ENCODE measurements around the gene TRAP1. TPM values are rescaled to one million over a fixed set of nuclear protein-coding genes. Genes with fewer than 3 reads are reported as not detected.
"Not testable (repeated sequence)": the region's sequence is repeated elsewhere in the genome, so short reads cannot be mapped to it uniquely, and the experiment has no call there.

Gene TRAP1
- total RNA-seq, 1 donor from 2014 or later, result 67.0 TPM

DNA sequence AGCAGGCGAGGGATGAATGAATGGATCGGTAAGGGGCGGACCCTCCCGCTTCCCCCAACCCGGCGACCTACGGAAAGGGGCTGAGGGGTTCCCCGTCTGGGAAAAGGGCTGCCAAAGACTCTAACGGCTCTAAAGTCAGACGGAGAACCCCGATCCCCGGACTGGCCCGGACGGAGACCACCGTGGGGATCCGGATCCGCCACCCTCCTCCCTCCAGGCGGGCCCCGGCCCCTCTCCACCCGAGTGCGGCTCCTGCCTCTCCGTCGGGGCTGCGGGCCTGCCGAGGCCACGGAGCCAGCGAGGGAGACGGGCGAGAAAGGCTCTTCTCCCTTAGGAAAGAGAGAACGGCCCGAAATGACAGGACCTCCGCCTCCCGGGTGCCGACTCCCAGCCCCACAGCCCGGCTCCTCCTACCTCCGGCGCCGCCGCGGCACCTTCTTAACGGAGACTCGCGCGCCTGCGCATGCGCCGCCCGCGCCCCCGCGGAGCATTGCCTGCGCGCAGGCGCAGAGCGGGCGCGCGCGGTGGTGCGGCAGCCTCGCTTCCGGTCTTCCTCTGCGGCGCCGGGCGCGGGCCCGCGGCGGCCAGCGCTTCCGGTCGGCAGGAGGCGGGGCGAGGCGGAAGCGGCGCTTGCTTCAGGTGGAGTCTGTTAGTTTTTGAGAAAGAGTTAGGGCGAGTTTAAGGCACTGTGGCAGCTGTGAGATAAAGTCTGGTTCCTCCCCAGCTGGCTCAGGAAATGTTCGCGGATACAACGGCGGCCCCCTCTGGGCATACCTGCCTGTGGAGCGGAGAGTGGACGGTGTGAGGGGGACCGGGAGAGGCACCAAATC is 106.0 kb downstream of the TRAP1 start, which contains the start of gene SLX4:
Gene SLX4 (minus strand): TSS at position 461 of the 830 bp plus-strand sequence. CDS start 2,642 bp downstream, outside the sequence.
- intact Hi-C loops (cut with DNase I), result no loop called here

DNA sequence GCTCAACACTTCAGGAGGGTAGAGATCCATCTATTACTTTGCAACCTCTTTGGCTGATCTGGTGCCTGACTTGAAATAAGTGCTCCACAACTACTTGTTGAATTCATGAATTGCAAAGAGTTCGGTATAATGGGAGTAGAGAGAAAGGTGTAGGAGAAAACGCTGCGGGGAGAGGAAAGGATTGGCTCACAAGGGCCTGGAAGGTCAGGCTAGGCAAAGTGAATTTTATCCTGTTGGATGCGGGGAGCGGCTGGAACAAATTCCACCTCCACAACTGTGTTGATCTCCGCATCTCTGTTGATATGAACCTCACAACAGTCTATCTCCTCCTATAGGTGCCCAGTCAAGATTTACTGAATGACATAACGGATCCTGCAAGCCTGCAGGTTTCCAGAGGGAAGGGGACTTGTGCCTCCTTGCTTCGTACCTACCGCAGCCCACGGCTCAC is 106.6 kb downstream of the TRAP1 start:
- TF ChIP-seq, protein P1, sequence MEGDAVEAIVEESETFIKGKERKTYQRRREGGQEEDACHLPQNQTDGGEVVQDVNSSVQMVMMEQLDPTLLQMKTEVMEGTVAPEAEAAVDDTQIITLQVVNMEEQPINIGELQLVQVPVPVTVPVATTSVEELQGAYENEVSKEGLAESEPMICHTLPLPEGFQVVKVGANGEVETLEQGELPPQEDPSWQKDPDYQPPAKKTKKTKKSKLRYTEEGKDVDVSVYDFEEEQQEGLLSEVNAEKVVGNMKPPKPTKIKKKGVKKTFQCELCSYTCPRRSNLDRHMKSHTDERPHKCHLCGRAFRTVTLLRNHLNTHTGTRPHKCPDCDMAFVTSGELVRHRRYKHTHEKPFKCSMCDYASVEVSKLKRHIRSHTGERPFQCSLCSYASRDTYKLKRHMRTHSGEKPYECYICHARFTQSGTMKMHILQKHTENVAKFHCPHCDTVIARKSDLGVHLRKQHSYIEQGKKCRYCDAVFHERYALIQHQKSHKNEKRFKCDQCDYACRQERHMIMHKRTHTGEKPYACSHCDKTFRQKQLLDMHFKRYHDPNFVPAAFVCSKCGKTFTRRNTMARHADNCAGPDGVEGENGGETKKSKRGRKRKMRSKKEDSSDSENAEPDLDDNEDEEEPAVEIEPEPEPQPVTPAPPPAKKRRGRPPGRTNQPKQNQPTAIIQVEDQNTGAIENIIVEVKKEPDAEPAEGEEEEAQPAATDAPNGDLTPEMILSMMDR (IDR thresholded peaks at IDR 0.05), result no peak
- intact Hi-C loops (cut with DNase I), result no loop called here
- Histone ChIP-seq H3K36me3 (peaks cover 7% of the 10 kb centered on the region), H3K27me3 (no peaks in the 10 kb centered on the region), H3K27ac (peak overlapping the region; percentile 86), H3K9me3 (no peaks in the 10 kb centered on the region), H3K4me1 (peaks cover 12% of the 10 kb centered on the region), H3K4me3 (peak overlapping the region; percentile 100)
- ATAC-seq (no peak), DNase-seq (no peak)

More for the DNA sequence above, 106.0 kb downstream of the TRAP1 start, which contains the start of gene SLX4:
- H3K36me3 ChIP-seq, result peaks cover 2% of the 10 kb centered on the region
- peaks cover 12% of the 10 kb centered on the region for H3K4me1 ChIP-seq
- peak within 1 kb of the TSS; percentile 100 for H3K4me3 ChIP-seq
- no peaks in the 10 kb centered on the region for H3K9me3 ChIP-seq
- no peaks in the 10 kb centered on the region for H3K27me3 ChIP-seq
- peak within 1 kb of the TSS; percentile 86 for H3K27ac ChIP-seq
- peak; percentile 96 for DNase-seq
- ATAC-seq, result peak; percentile 98
- TF ChIP-seq, protein P1 (IDR thresholded peaks at IDR 0.05), result no peak

DNA sequence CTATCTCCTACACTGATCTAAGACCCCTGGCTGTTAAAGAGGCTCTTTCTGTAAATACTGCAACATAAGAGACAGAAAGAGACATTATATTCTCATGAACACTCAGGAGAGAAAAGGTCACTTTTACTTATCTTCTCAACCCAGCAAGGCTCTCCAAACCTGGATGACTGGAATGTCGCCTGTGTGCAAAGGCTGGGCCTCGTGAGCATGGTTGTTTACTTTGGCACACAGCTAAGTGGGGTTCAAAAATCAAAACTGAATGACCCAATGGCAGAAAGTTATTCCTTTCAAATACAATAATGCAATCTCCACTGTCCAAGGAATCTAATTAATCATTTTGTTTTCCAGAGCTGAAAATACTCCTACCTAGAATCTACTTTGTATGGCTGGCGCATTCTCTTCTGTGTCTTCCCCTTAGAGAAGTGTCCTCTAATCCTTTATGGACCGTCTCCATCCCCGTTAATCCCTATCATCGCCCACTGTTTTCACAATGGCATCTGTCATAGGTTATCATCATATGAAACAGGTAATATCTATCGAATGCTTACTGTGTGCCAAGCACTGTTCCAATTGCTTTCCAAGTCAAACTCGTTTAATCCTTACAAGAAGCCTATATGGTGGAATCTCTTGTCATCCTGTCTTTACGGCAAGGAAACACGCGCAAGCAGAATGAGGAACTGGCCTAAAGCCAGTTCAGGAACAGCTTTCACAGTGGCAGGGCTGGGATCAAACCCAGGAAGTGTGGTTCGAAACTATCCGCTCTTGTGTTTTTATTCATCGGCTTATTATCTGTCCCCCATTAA is 107.2 kb downstream of the TRAP1 start:
- no peaks in the 10 kb centered on the region for H3K9me3 ChIP-seq
- H3K4me3 ChIP-seq, result peak overlapping the region; percentile 100
- DNase-seq, result no peak
- H3K27me3 ChIP-seq, result no peaks in the 10 kb centered on the region
- intact Hi-C loops (cut with DNase I), result no loop called here
- TF ChIP-seq, protein P1 (IDR thresholded peaks at IDR 0.05), result no peak
- no peak for ATAC-seq
- no peak overlapping the region for H3K27ac ChIP-seq
- peaks cover 12% of the 10 kb centered on the region for H3K4me1 ChIP-seq
- H3K36me3 ChIP-seq, result peaks cover 7% of the 10 kb centered on the region

DNA sequence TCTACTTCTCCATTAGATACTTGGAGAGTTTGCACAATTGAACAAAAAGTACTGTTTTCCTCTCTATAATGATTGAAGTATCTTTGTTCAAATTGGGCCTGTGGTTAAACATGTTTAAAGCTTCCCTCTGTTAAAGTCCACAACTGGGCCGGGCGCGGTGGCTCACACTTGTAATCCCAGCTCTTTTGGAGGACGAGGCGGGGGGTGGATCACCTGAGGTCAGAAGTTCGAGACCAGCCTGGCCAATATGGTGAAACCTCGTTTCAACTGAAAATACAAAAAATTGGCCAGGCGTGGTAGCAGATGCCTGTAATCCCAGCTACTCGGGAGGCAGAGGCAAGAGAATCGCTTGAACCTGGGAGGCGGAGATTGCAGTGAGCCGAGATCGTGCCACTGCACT is 108.3 kb downstream of the TRAP1 start:
- ATAC-seq; H3K9me3 ChIP-seq; H3K36me3 ChIP-seq; H3K27me3 ChIP-seq; H3K4me3 ChIP-seq; intact Hi-C loops (cut with DNase I); DNase-seq; H3K27ac ChIP-seq: not testable (repeated sequence)
- H3K4me1 ChIP-seq, result peaks cover 12% of the 10 kb centered on the region

DNA sequence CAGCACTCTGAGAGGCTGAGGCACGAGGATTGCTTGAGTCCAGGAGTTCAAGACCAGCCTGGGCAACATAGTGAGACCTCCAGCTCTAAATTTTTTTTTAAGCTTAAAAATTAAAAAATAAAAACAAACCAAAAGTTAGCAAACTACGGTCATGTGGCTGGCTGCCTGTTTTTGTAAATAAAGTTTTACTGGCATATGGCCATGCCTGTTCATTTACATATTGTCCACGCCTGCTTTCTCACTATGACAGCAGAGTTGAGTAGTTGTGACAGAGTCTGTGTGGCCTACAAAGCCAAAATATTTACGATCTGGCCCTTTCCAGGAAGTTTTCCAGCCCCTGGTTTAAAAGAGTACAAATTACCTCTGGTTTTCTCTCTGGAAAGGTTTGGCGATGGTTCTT is 109.3 kb downstream of the TRAP1 start:
- no peaks in the 10 kb centered on the region for H3K27me3 ChIP-seq
- peaks cover 7% of the 10 kb centered on the region for H3K36me3 ChIP-seq
- intact Hi-C loops (cut with DNase I), result no loop called here
- H3K27ac ChIP-seq, result no peak overlapping the region
- H3K4me1 ChIP-seq, result peaks cover 7% of the 10 kb centered on the region
- TF ChIP-seq, protein P1 (IDR thresholded peaks at IDR 0.05), result no peak
- H3K9me3 ChIP-seq, result no peaks in the 10 kb centered on the region
- no peak overlapping the region for H3K4me3 ChIP-seq
- DNase-seq (peak; percentile 26), ATAC-seq (no peak)

Other genes starting within 250 kb of the TRAP1 start
- not detected for gene C16orf90, start 222.0 kb downstream of the TRAP1 start, total RNA-seq
- 23.3 TPM for gene CLUAP1, start 216.5 kb downstream of the TRAP1 start, total RNA-seq
- 5.5 TPM for gene NLRC3, start 140.1 kb downstream of the TRAP1 start, total RNA-seq
- 5.1 TPM for gene SLX4, start 105.9 kb downstream of the TRAP1 start, total RNA-seq
- gene DNASE1, start 62.8 kb downstream of the TRAP1 start, total RNA-seq, result 18.4 TPM
- 72.8 TPM for gene CREBBP, start 163.2 kb upstream of the TRAP1 start, total RNA-seq